Natural killer cell treated with Interleukin-12 subunit alpha and Interleukin-12 subunit beta and Interleukin-15 and Interleukin-18, amount 100 ng/mL, for 72 hours (primary cell): ENCODE measurements around the gene COL25A1. TPM values are rescaled to one million over a fixed set of nuclear protein-coding genes. Genes with fewer than 3 reads are reported as not detected.
"Not testable (repeated sequence)": the region's sequence is repeated elsewhere in the genome, so short reads cannot be mapped to it uniquely, and the experiment has no call there.

Experiments
- ATAC-seq, 2 donors: fragments of 150-1000 bp; cut with Tn5 transposase in 1 of 2; sonication (Bioruptor Pico), chemical (Tn5 transposase) in 1 of 2; 2 replicates each; pipeline ENCODE4 v1.10.0; 2021
- DNase-seq: peaks from one replicate; pipeline ENCODE4 v3.0.0; 2022; ENCODE audit warnings: low spot score
- H3K27ac Mint-ChIP-seq, 2 donors: 1 replicate in 1 of 2; 2 replicates in 1 of 2; pipeline ENCODE4 v1.8.0; 2022; ENCODE audit warnings: mixed read lengths in 2 of 2, mild to moderate bottlenecking in 1 of 2, moderate library complexity in 1 of 2
- H3K27me3 Mint-ChIP-seq, 2 donors: 1 replicate in 1 of 2; 2 replicates in 1 of 2; pipeline ENCODE4 v1.8.0; 2022; ENCODE audit warnings: mixed read lengths in 2 of 2
- H3K36me3 Mint-ChIP-seq: one replicate; pipeline ENCODE4 v1.8.0; 2022; ENCODE audit warnings: mixed read lengths
- H3K4me1 Mint-ChIP-seq, 2 donors: 1 replicate in 1 of 2; 2 replicates in 1 of 2; pipeline ENCODE4 v1.8.0; 2022; ENCODE audit warnings: low read depth in 2 of 2, mixed read lengths in 2 of 2, mild to moderate bottlenecking in 1 of 2
- H3K4me3 Mint-ChIP-seq: one replicate; pipeline ENCODE4 v1.8.0; 2022; ENCODE audit warnings: mixed read lengths
- H3K9me3 Mint-ChIP-seq: 2 replicates; pipeline ENCODE4 v1.8.0; 2022; ENCODE audit warnings: mixed read lengths
- total RNA-seq, 2 donors: library from RNA; stranded (reverse); gene quantifications; one replicate each; pipeline ENCODE4 v1.2.3, GENCODE V29; 2022

COL25A1 gene
- total RNA-seq, 2 donors from 2014 or later: not detected

GRCh38 chr4:109022961-109023360 lies 279.5 kb downstream of the COL25A1 start:
- DNase-seq (no peak), ATAC-seq (no peak)
- H3K27ac Mint-ChIP-seq: no peak overlapping the region
- peaks cover 12% of the 10 kb centered on the region for H3K9me3 Mint-ChIP-seq
- H3K4me3 Mint-ChIP-seq: no peak overlapping the region
- H3K4me1 Mint-ChIP-seq: no peaks in the 10 kb centered on the region
- H3K36me3 Mint-ChIP-seq: peaks cover 5% of the 10 kb centered on the region
- H3K27me3 Mint-ChIP-seq: no peaks in the 10 kb centered on the region

DNA sequence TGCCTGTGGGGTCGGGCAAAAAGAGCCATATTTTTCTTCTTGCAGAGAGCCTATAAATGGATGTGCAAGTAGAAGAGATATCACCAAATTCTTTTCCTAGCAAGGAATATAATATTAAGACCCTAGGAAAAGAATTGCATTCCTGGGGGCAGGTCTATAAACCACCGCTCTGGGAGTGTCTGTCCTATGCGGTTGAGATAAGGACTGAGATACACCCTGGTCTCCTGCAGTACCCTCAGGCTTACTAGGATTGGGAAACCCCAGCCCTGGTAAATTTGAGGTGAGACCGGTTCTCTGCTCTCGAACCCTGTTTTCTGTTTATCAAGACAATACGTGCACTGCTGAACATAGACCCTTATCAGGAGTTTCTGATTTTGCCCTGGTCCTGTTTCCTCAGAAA lies 280.8 kb downstream of the COL25A1 start:
- ATAC-seq, H3K27ac Mint-ChIP-seq, H3K4me1 Mint-ChIP-seq, H3K36me3 Mint-ChIP-seq, H3K27me3 Mint-ChIP-seq, DNase-seq, H3K4me3 Mint-ChIP-seq: not testable (repeated sequence)
- peaks cover 12% of the 10 kb centered on the region for H3K9me3 Mint-ChIP-seq

DNA sequence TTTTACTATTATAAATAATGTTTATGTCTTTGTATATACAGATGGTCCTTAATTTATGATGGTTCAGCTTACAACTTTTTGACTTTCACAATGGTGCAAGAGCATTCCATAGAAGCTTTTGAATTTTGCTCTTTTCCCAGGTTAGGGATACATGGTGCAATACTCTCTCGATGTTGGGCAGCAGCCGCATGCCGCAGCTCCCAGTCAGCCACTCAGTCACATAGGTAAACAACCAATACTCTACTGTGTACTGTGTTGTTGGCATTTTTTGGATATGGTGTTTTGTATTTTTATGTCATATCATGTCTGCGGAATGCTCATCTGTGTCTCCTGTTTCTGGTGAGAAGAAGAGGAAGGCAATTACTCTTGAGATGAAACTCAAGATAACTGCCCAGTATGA lies 281.6 kb downstream of the COL25A1 start:
- no peak overlapping the region for H3K4me3 Mint-ChIP-seq
- ATAC-seq: no peak
- H3K27ac Mint-ChIP-seq: no peak overlapping the region
- H3K36me3 Mint-ChIP-seq: peaks cover 5% of the 10 kb centered on the region
- H3K4me1 Mint-ChIP-seq: no peaks in the 10 kb centered on the region
- no peaks in the 10 kb centered on the region for H3K27me3 Mint-ChIP-seq
- peaks cover 12% of the 10 kb centered on the region for H3K9me3 Mint-ChIP-seq
- no peak for DNase-seq

DNA sequence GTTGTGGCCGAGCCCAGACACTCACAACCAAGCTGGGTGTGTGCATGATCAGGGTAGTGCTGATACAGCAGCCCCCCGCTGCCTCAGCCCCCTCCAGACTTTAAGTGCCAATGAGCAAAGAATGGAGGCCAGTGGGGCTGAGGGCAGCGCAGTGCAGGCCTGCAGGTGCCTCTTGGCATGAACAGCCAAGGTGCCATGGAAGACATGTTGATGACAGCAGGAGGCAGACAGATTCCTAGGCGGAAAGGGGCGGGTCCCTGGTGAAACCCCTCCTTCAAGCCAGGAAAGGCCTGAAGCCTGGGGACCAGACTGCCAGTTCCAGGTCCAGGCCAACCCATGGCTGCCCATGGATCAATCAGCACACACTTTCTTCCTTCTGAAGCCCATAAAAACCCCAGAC lies 286.3 kb downstream of the COL25A1 start:
- no peaks in the 10 kb centered on the region for H3K27me3 Mint-ChIP-seq
- peaks cover 7% of the 10 kb centered on the region for H3K9me3 Mint-ChIP-seq
- H3K4me1 Mint-ChIP-seq: no peaks in the 10 kb centered on the region
- H3K36me3 Mint-ChIP-seq: no peaks in the 10 kb centered on the region
- DNase-seq (no peak), ATAC-seq (no peak)
- H3K27ac Mint-ChIP-seq: no peak overlapping the region
- H3K4me3 Mint-ChIP-seq: no peak overlapping the region

- Mint-ChIP-seq H3K27ac (no peak overlapping the region), H3K27me3 (no peaks in the 10 kb centered on the region), H3K36me3 (no peaks in the 10 kb centered on the region), H3K9me3 (peaks cover 3% of the 10 kb centered on the region), H3K4me3 (no peak overlapping the region), H3K4me1 (no peaks in the 10 kb centered on the region)
- no peak for ATAC-seq
- DNase-seq: no peak
These were observed 287.0 kb downstream of the COL25A1 start for GRCh38 chr4:109015413-109015810.

DNA sequence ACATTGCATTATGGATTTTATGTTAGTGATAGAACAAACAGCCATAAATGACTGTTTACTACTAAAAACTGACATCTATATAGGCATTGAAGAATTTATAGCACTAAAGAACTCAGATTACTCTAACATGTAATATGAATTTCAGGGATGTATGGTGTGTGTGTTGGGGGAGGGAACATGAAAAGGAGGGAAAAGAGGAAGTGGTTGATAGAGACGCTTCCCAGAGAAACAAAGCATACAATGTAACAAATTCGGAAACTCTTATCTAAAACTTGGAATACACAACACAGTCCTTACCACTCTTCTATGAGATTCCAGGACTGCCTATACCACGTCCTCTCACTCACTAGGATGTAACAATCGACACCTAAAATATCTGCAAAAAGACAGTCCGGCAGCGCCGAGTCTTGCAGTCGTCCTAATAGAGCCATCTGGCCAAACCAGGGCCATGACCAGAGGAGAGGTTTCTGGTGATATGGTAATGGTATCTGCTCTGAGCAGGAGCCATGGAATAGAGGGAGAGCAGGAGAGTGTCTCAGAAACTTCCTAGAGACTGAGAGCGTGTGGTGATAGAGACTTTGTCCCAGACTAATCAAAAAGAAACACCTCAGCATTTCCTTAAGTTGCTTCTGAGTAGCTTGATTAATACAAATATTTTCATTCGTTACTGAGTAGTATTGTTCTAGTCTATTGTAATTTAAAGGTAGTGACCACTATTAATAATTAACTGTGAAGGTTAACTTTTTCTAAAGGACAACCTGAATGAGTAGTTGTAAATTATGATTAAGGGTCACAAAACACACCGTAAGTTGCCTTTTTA lies 287.7 kb downstream of the COL25A1 start:
- no peaks in the 10 kb centered on the region for H3K4me1 Mint-ChIP-seq
- ATAC-seq (no peak), DNase-seq (no peak)
- H3K9me3 Mint-ChIP-seq: peaks cover 3% of the 10 kb centered on the region
- H3K27ac Mint-ChIP-seq: no peak overlapping the region
- no peaks in the 10 kb centered on the region for H3K36me3 Mint-ChIP-seq
- H3K4me3 Mint-ChIP-seq: no peak overlapping the region
- H3K27me3 Mint-ChIP-seq: no peaks in the 10 kb centered on the region

- H3K4me1 Mint-ChIP-seq: no peaks in the 10 kb centered on the region
- DNase-seq (no peak), ATAC-seq (no peak)
- H3K27ac Mint-ChIP-seq: no peak overlapping the region
- H3K9me3 Mint-ChIP-seq: peaks cover 3% of the 10 kb centered on the region
- no peaks in the 10 kb centered on the region for H3K36me3 Mint-ChIP-seq
- H3K4me3 Mint-ChIP-seq: no peak overlapping the region
- peaks cover 0 to 8% of the 10 kb centered on the region in 2 donors for H3K27me3 Mint-ChIP-seq
These were observed 290.1 kb downstream of the COL25A1 start for GRCh38 chr4:109012286-109012880.

DNA sequence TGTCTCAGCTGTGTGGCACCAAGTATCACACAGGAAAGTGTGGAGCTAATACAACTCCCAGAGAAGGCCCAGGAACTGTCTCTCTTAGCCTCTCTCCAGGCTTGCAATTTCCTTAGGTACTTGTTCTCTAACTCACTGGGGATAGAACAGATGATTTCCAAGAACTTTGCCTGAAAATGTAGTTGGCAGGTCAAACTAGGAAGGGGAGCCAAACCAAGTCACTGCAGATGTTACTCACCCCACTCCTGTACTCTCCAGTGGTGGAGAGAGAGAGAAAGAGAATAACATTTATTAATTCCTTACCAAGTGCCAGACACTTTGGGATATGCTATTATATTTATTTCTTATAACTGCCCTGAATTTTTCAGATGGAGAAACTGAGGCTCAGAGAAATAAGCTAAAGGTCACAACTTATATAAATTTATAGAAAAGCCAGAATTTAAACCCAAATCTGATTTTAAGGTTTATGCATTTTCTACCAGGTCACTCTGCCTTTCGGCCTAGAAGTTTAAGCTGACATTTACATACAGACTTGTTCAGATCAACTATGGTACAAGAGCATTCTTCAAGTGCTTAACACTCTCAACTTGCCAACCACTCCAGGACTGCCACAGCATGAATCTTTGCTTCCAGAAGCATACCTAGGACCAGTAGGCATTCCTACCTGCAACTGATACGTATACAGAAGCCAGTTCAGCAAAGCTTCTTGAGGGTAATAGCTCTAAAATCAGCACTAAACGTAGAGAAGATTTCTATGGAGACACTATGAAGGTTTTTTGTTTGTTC lies 291.0 kb downstream of the COL25A1 start:
- H3K27me3 Mint-ChIP-seq: peaks cover 0 to 8% of the 10 kb centered on the region in 2 donors
- ATAC-seq (no peak), DNase-seq (no peak)
- H3K36me3 Mint-ChIP-seq: no peaks in the 10 kb centered on the region
- H3K4me1 Mint-ChIP-seq: no peaks in the 10 kb centered on the region
- H3K9me3 Mint-ChIP-seq: peaks cover 3% of the 10 kb centered on the region
- H3K4me3 Mint-ChIP-seq: no peak overlapping the region
- H3K27ac Mint-ChIP-seq: no peak overlapping the region

GRCh38 chr4:109010521-109010920 lies 291.9 kb downstream of the COL25A1 start:
- Mint-ChIP-seq H3K36me3 (no peaks in the 10 kb centered on the region), H3K4me1 (no peaks in the 10 kb centered on the region), H3K27me3 (peaks cover 0 to 8% of the 10 kb centered on the region in 2 donors), H3K9me3 (peaks cover 3% of the 10 kb centered on the region), H3K27ac (no peak overlapping the region), H3K4me3 (no peak overlapping the region)
- DNase-seq (no peak), ATAC-seq (no peak)

GRCh38 chr4:109009909-109010308 lies 292.5 kb downstream of the COL25A1 start:
- ATAC-seq (no peak), DNase-seq (no peak)
- no peak overlapping the region for H3K27ac Mint-ChIP-seq
- no peaks in the 10 kb centered on the region for H3K9me3 Mint-ChIP-seq
- H3K4me3 Mint-ChIP-seq: no peak overlapping the region
- no peaks in the 10 kb centered on the region for H3K4me1 Mint-ChIP-seq
- H3K36me3 Mint-ChIP-seq: no peaks in the 10 kb centered on the region
- peaks cover 0 to 8% of the 10 kb centered on the region in 2 donors for H3K27me3 Mint-ChIP-seq

- H3K4me1 Mint-ChIP-seq: no peaks in the 10 kb centered on the region
- H3K27ac Mint-ChIP-seq: no peak overlapping the region
- no peak overlapping the region for H3K4me3 Mint-ChIP-seq
- no peaks in the 10 kb centered on the region for H3K9me3 Mint-ChIP-seq
- H3K36me3 Mint-ChIP-seq: no peaks in the 10 kb centered on the region
- DNase-seq: no peak
- peak in 1 of 2 donors; percentile 28 for ATAC-seq
- peaks cover 0 to 8% of the 10 kb centered on the region in 2 donors for H3K27me3 Mint-ChIP-seq
These were observed 294.5 kb downstream of the COL25A1 start for GRCh38 chr4:109007976-109008375.

- Mint-ChIP-seq H3K36me3 (no peaks in the 10 kb centered on the region), H3K4me1 (no peaks in the 10 kb centered on the region), H3K27me3 (peaks cover 0 to 8% of the 10 kb centered on the region in 2 donors), H3K9me3 (peaks cover 3% of the 10 kb centered on the region), H3K27ac (no peak overlapping the region), H3K4me3 (no peak overlapping the region)
- DNase-seq: no peak
- ATAC-seq: no peak
These were observed 296.9 kb downstream of the COL25A1 start for GRCh38 chr4:109005523-109005922.

DNA sequence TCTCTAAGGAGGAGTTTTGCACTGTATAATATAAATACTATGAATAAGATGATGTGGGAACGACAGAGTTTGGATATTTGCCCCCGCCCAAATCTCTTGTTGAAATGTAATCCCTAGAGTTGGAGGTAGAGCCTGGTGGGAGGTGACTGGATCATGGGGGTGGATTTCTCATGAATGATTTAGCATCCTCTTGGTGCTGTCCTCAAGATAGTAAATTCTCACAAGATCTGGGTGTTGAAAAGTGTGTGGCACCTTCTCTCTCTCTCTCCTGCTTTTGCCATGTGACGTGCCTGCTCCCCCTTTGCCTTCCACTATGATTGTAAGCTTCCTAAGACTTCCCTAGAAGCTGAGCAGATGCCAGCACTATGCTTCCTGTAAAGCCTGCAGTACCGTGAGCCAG lies 298.0 kb downstream of the COL25A1 start:
- no peak for ATAC-seq
- no peak for DNase-seq
- Mint-ChIP-seq H3K36me3 (no peaks in the 10 kb centered on the region), H3K4me3 (no peak overlapping the region), H3K27me3 (peaks cover 0 to 8% of the 10 kb centered on the region in 2 donors), H3K9me3 (peaks cover 3% of the 10 kb centered on the region), H3K27ac (no peak overlapping the region), H3K4me1 (no peaks in the 10 kb centered on the region)

- ATAC-seq (no peak), DNase-seq (no peak)
- Mint-ChIP-seq H3K27ac (no peak overlapping the region), H3K4me3 (no peak overlapping the region), H3K27me3 (peaks cover 0 to 8% of the 10 kb centered on the region in 2 donors), H3K4me1 (no peaks in the 10 kb centered on the region), H3K9me3 (peaks cover 3% of the 10 kb centered on the region), H3K36me3 (no peaks in the 10 kb centered on the region)
These were observed 298.5 kb downstream of the COL25A1 start for GRCh38 chr4:109003964-109004363.
